ENCODE results near the gene PDE4D. TPM values are rescaled to one million over a fixed set of nuclear protein-coding genes. Genes with fewer than 3 reads are reported as not detected.
"Not testable (repeated sequence)": the region's sequence is repeated elsewhere in the genome, so short reads cannot be mapped to it uniquely, and the experiment has no call there.

Gene PDE4D
- total RNA-seq, 1 donor from 2014 or later = 34.5 TPM

- no peak overlapping the region for H3K27ac ChIP-seq (replicated peaks)
- intact Hi-C loops (cut with micrococcal nuclease) = no loop called here
- no peak overlapping the region for H3K4me3 ChIP-seq
- peaks cover 28% of the 10 kb centered on the region for H3K9me3 ChIP-seq (replicated peaks)
- H3K4me1 ChIP-seq = no peaks in the 10 kb centered on the region
- no peak for DNase-seq
- H3K27me3 ChIP-seq (ENCODE audit: low read depth) = no peaks in the 10 kb centered on the region
- no peaks in the 10 kb centered on the region for H3K36me3 ChIP-seq
- TF ChIP-seq CTCF (IDR thresholded peaks at IDR 0.05; ENCODE audit: borderline replicate concordance) = no peak
Observed at GRCh38 chr5:59401637-59402036, 491.9 kb downstream of the PDE4D start.

- intact Hi-C loops (cut with micrococcal nuclease); H3K36me3 ChIP-seq; DNase-seq; H3K4me3 ChIP-seq; H3K27me3 ChIP-seq (ENCODE audit: low read depth); H3K4me1 ChIP-seq; H3K9me3 ChIP-seq (replicated peaks); H3K27ac ChIP-seq (replicated peaks): not testable (repeated sequence)
Observed at GRCh38 chr5:59394956-59395355, 498.6 kb downstream of the PDE4D start.

- Histone ChIP-seq H3K36me3 (no peaks in the 10 kb centered on the region), H3K9me3 (replicated peaks) (no peaks in the 10 kb centered on the region), H3K4me1 (no peaks in the 10 kb centered on the region), H3K4me3 (no peak overlapping the region), H3K27ac (replicated peaks) (no peak overlapping the region), H3K27me3 (ENCODE audit: low read depth) (no peaks in the 10 kb centered on the region)
- no peak for DNase-seq
- TF ChIP-seq CTCF (IDR thresholded peaks at IDR 0.05; ENCODE audit: borderline replicate concordance) = no peak
- intact Hi-C loops (cut with micrococcal nuclease) = no loop called here
Observed at GRCh38 chr5:59393585-59394420, 499.7 kb downstream of the PDE4D start.

- Histone ChIP-seq H3K27me3 (ENCODE audit: low read depth) (no peaks in the 10 kb centered on the region), H3K4me1 (no peaks in the 10 kb centered on the region), H3K9me3 (replicated peaks) (no peaks in the 10 kb centered on the region), H3K4me3 (no peak overlapping the region), H3K27ac (replicated peaks) (no peak overlapping the region), H3K36me3 (no peaks in the 10 kb centered on the region)
- intact Hi-C loops (cut with micrococcal nuclease) = loop anchor here (2.0 kb wide), 1 partner anchor 407 kb away; no protein-coding TSS in a partner anchor
- TF ChIP-seq CTCF (IDR thresholded peaks at IDR 0.05; ENCODE audit: borderline replicate concordance) = no peak
- DNase-seq = no peak
Observed at GRCh38 chr5:59391576-59391975, 501.9 kb downstream of the PDE4D start.

- TF ChIP-seq CTCF (IDR thresholded peaks at IDR 0.05; ENCODE audit: borderline replicate concordance) = no peak
- no peak for DNase-seq
- intact Hi-C loops (cut with micrococcal nuclease) = loop anchor here (2.0 kb wide), 1 partner anchor 408 kb away; no protein-coding TSS in a partner anchor
- no peaks in the 10 kb centered on the region for H3K4me1 ChIP-seq
- no peak overlapping the region for H3K4me3 ChIP-seq
- no peaks in the 10 kb centered on the region for H3K9me3 ChIP-seq (replicated peaks)
- no peaks in the 10 kb centered on the region for H3K36me3 ChIP-seq
- no peak overlapping the region for H3K27ac ChIP-seq (replicated peaks)
- no peaks in the 10 kb centered on the region for H3K27me3 ChIP-seq (ENCODE audit: low read depth)
Observed at GRCh38 chr5:59390989-59391388, 502.5 kb downstream of the PDE4D start.

- DNase-seq = no peak
- Histone ChIP-seq H3K4me1 (no peaks in the 10 kb centered on the region), H3K36me3 (no peaks in the 10 kb centered on the region), H3K9me3 (replicated peaks) (no peaks in the 10 kb centered on the region), H3K27me3 (ENCODE audit: low read depth) (no peaks in the 10 kb centered on the region), H3K4me3 (no peak overlapping the region), H3K27ac (replicated peaks) (no peak overlapping the region)
- TF ChIP-seq CTCF (IDR thresholded peaks at IDR 0.05; ENCODE audit: borderline replicate concordance) = peak; percentile 80
- intact Hi-C loops (cut with micrococcal nuclease) = loop anchor here (2.0 kb wide), 1 partner anchor 409 kb away; no protein-coding TSS in a partner anchor
Observed at GRCh38 chr5:59390074-59390659, 503.4 kb downstream of the PDE4D start.

Data from left ventricle myocardium inferior (tissue), 1 donor.